GM18861 (cell line): ENCODE results near the gene CERS6.
"Not testable (repeated sequence)": the region's sequence is repeated elsewhere in the genome, so short reads cannot be mapped to it uniquely, and the experiment has no call there.

ENCODE experiments used
- ATAC-seq: cut with Tn5 transposase; IDR thresholded peaks from one replicate; pipeline ENCODE4 v1.9.1; 2021; ENCODE audit not compliant: unreplicated experiment

CERS6 gene

GRCh38 chr2:168662651-168663208 is 206.7 kb downstream of the CERS6 start:
- ATAC-seq = no peak

GRCh38 chr2:168663993-168664392 is 207.9 kb downstream of the CERS6 start:
- no peak for ATAC-seq

- ATAC-seq = not testable (repeated sequence)
Measured at GRCh38 chr2:168664715-168665114, 208.6 kb downstream of the CERS6 start.

- no peak for ATAC-seq
Measured at GRCh38 chr2:168666339-168666738, 210.3 kb downstream of the CERS6 start.

- no peak for ATAC-seq
Measured at GRCh38 chr2:168667156-168667555, 211.1 kb downstream of the CERS6 start.

- ATAC-seq = no peak
Measured at GRCh38 chr2:168669151-168669550, 213.1 kb downstream of the CERS6 start.

- ATAC-seq = no peak
Measured at GRCh38 chr2:168670478-168670877, 214.4 kb downstream of the CERS6 start.

GRCh38 chr2:168671932-168672331 is 215.9 kb downstream of the CERS6 start:
- no peak for ATAC-seq

- ATAC-seq = no peak
Measured at GRCh38 chr2:168673265-168674189, 217.5 kb downstream of the CERS6 start.

GRCh38 chr2:168678153-168678853 is 222.2 kb downstream of the CERS6 start:
- ATAC-seq = no peak

- no peak for ATAC-seq
Measured at GRCh38 chr2:168679081-168679480, 223.0 kb downstream of the CERS6 start.

GRCh38 chr2:168679741-168680310 is 223.8 kb downstream of the CERS6 start:
- ATAC-seq = no peak

GRCh38 chr2:168683996-168684395 is 227.9 kb downstream of the CERS6 start:
- no peak for ATAC-seq

- ATAC-seq = no peak
Measured at GRCh38 chr2:168684921-168685599, 229.0 kb downstream of the CERS6 start.

- no peak for ATAC-seq
Measured at GRCh38 chr2:168685600-168686451, 229.8 kb downstream of the CERS6 start.

- ATAC-seq = no peak
Measured at GRCh38 chr2:168686452-168687191, 230.6 kb downstream of the CERS6 start.

- no peak for ATAC-seq
Measured at GRCh38 chr2:168687314-168687713, 231.2 kb downstream of the CERS6 start.

- ATAC-seq = no peak
Measured at GRCh38 chr2:168690381-168690885, 234.4 kb downstream of the CERS6 start.

GRCh38 chr2:168691221-168691620 is 235.1 kb downstream of the CERS6 start:
- ATAC-seq = no peak
